Activated CD4-positive, alpha-beta T cell treated with anti-CD3 and anti-CD28 coated beads, Interleukin-2, amount 50 U/mL, for 24 hours (primary cell): ENCODE measurements around the gene TMTC2.

Experiments used
- DNase-seq, 2 donors: peaks; one replicate each; pipeline ENCODE4 v3.0.0-alpha.2; 2020; ENCODE audit warnings: low read depth in 1 of 2, low spot score in 1 of 2

The TMTC2 gene

DNA sequence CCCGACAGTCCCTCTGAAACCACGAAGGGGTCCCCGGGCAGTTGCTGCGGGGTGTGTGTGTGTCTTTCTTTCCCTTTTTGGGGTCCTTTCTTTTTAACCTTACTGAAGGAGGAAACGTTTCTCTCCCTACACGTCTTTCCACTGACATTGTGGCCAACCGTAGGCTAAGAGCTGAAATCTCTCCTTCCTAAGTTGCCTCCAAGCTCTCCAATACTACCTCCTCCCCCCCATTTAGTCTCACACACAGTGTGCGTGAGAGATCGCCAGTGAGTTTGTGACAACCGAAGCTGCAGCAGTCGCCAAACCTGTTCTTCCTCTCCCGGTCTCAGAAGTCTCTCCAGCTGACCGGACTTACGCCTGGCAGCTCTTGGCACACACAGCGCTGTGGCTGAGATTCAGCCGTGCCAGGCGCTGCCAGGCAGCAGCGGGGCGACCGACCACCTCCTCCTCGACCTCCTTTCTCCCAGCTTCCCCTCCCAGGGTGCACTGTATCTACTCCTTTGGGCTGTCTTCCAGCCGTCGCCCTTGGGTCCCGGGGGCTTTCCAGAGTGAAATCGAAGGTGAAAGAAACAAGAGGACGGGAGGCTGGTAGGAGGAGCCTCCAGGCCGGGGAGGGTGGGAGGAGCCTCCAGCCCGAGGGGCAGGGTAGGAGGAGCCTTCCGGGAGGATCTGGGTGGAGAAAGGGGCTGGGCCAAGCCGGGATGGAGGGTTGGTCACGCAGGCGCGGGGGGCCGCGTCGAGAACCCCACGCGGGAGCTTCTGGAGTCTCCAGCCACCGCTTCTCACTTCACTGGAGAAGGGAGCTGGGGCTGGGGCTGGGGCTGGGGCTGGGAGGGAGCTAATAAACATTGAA, at the start of gene TMTC2:
Gene TMTC2, plus strand, starts transcription at position 739 of the 853 bp plus-strand sequence.
- peak; percentile 85 to 91 for DNase-seq

DNA sequence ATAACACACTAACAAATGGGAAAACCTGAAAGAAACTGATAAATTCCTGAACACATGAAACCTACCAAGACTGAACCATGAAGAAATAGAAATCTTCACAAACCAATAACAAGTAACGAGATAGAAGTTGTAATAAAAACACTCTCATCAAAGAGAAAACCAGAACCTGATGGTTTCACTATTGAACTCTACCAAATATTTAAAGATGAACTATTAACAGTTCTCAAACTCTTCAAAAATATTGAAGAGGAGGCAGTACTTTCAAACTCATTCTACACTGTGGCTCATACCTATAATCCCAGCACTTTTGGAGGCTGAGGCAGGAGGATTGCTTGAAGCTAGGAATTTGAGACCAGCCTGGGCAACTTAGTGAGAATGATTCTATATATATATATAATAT, 48.4 kb upstream of the TMTC2 start:
- no peak for DNase-seq

GRCh38 chr12:82644896-82645295, 41.8 kb upstream of the TMTC2 start:
- DNase-seq, result no peak

DNA sequence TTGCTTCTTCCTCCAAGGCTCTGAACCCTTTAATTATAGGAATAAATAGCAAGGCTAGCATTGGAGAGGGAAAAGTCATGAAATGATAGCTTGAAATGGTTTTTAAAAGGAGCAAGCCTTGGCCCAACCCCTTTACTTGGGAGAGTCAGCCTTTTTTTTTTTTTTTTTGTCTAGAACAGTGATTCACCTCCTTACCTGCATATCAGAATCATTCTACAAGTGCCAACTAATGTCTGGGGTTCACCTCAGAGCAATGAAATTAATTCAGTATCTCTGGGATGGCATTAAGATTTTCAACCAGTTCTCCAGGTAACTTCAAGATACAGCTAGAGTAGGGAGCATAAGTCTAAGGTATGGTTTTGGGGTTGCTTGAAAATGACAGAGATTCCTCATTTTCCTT, 41.3 kb upstream of the TMTC2 start:
- no peak for DNase-seq

GRCh38 chr12:82647853-82648252, 38.9 kb upstream of the TMTC2 start:
- no peak for DNase-seq

GRCh38 chr12:82648259-82648909, 38.3 kb upstream of the TMTC2 start:
- no peak for DNase-seq

DNA sequence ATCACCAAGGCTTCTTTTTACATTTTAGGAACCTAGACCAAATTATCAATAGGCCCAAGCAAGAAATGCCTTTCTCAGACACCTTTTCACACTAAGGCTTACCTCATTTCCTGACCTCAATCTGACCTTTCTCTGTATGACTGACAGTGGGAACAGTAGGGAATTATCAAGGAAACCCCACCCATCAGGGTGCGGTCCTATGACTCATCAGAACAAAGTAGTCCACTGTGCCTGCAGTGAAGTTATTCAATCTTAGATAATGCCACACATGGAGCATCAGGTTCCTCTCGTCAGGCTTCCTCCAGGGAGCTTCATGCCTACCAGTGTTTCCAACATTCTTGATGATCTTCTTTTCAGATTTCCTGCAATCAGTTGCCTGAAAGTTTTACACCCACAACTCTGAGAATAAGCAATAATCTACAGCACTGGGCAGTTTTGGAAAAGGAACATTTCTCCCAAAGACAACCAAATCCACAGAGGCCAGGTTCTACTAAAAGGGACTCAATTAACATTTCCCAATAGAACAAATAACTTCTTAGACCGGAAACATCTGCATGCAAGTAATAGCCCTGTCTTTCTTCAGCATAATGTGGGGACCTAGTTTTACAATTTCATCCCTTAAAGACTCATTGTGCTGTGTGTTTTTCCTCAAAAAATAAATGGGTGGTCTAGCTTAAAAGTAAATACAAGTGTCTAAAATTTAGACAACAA, 35.9 kb upstream of the TMTC2 start:
- no peak for DNase-seq

DNA sequence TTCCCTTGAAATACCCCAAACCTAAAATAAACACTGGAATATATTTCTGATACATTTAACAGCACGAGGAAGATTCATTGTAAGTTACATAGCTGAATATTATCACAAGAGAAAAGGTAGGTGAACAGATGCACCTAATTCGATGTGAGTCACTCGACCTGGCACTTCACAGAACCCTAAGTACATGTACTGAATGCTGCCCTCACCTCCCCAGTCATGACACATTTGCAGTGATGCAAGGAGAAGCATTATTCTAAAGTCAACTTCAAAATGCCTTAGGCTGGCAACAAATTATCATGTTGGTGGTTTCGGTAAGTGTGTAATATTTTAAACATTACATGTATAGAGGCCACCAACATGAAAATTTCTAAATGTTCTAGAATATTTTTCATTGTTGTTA, 35.2 kb upstream of the TMTC2 start:
- no peak for DNase-seq

DNA sequence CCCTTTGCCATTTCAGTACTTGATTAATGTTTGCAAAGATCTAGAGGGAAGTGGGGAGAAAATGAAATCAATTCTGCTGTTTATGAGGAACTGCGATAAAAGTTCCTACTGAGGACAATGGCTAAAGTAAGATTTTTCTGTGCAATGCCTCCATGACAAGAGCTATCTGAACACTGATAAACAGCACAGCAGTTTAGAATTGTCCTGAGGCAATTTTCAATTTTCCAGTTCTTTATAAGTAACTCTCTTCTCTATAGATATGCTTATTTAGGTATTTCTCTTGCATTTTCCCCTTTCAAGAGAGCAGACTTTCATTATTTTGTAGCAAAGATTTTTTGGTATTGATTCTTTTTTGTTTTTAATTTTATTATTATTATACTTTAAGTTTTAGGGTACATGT, 34.6 kb upstream of the TMTC2 start:
- no peak for DNase-seq

GRCh38 chr12:82655751-82656150, 31.0 kb upstream of the TMTC2 start:
- no peak for DNase-seq

DNA sequence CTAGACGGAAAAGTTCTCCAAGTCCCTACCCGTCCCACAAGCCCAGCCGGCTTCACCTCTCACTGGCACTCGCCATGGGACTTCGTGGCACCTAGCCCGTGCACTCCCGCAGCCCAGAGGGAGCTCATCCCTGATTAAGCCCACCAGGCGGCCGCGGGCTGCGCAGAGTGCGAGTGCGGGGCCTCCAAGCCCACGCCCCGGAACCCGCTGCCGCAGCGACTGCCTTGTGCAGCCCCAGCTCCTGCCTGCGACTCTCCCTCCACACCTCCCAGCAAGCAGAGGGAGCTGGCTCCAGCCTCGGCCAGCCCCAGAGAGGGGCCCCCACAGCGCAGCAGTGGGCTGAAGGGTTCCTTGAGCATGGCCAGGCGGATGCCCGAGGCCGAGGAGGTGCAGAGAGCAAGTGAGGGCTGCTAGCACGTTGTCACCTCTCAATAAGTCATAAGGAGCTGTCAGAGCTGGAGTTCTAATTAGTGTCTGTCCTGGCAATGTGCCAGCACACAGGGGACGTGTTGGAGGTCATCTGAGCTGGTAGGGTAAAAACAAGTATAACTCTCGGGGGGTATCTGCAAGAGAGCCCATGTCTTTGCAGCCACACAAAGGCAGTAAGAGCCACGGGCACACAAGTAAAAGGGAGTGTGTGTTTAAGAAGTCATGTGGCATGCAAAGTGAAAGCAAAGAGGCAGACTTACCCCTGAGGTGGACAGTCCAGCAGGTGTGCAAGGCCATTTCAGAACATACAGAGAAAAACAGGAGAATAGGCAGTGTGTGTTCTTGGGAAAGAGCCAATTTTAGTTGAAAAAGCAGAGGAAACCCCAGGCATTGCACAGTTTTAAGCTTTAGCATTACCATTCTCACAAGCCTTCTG, 27.1 kb upstream of the TMTC2 start:
- no peak for DNase-seq

- DNase-seq, result no peak
Observed at GRCh38 chr12:82660541-82661325, 26.0 kb upstream of the TMTC2 start.

GRCh38 chr12:82663893-82664292, 22.8 kb upstream of the TMTC2 start:
- no peak for DNase-seq

DNA sequence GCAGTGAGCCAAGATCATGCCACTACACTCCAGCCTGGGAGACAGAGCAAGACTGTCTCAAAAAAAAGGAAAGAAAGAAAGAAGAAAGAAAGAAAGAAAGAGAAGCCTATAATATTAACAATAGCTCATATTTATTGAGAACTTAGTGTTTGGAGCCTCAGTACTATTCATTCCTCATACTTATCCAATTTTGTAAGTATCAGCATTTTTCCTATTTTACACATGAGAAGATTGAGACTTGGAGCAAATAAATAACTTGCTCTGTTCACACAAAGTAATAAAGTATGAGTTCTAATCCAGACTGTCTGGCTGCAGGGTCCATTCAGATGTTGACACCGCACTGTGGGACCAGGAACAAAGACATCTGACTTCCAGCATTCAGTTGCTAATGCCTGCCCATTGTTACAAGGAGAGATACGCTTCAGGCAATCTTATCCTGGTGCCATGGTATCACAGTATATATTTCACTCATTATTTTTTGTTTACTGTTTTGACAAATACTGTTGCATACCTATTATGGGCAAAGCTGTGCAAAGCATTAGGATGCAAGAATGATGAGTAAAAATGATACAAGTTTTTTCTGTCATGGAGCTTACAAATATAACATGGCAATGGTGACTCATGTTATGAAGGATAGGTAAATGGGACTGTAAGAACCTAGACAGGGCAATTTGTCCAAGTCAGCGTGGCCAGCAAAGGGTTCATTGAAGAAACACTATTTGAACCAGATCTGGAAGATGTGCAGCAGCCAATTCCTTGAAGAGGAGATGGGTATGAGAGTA, 21.4 kb upstream of the TMTC2 start:
- DNase-seq, result no peak

DNA sequence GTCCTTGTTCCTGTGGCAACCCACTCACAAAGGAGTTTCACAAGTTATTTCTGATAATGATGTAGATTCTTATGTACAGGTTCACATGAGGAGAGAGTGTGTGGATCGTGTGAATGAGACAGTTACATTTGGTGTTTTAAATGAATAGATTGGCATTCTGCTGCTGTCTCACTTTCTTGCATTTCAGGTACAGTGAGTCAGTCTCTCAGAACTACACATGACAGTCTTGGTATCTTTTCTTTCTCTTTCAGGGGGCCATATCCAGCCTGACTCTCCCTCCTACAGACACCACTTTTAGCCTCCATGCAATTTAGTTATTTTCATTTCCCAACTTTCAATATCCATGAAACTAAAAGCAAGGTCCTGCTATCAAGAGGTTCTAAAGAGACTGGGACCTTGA, 19.9 kb upstream of the TMTC2 start:
- DNase-seq, result no peak

DNA sequence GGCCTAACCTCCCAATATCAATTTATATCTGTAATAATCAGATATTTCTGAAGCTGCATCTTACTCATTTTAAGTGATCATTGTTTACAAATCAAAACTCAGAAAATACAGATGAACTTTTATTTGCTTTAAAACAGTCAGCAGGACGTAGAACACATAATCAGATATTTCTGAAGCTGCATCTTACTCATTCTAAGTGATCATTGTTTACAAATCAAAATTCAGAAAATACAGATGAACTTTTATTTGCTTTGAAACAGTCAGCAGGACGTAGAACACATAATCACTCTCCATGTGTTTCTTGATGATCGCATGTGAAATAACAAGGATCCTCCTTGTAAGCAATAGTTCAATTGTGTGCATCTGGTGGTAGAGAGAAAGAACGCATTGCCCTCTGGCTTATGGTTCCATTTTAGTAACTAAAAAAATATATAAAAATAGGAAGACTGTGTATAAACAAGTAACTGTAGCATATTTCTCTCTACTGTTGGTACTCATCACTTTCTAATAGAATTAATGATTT, 15.0 kb upstream of the TMTC2 start:
- no peak for DNase-seq

DNA sequence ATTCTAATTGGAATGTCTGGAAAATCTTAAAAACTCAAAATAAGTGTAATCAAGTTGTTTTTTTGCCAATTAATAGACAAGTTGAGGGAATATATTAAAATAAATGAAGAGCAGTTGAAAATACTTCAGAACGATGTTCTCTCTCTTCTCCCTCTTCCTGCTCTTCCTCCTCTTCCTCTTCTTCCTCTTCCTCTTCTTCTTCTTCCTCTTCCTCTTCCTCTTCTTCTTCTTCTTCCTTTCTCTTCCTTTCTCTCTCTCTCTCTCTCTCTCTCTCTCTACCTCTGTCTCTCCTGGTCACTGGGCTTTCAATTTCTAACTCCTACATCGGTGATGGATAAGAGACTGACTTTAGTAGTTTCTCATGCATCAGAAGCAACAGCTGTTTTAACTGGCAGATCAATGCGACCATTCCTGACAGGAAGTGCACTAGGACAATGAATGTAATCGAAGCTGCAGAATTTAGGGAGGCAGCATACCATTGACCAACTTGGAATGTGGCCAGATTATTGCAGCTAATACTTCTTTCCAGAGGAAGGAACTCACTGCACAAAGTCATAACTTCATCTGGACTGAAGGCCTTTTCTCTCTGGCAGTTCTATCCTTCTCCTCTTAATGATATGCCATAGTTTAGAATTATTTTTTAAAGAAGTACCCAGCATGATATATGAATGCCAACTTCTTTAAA, 13.8 kb upstream of the TMTC2 start:
- no peak for DNase-seq

DNA sequence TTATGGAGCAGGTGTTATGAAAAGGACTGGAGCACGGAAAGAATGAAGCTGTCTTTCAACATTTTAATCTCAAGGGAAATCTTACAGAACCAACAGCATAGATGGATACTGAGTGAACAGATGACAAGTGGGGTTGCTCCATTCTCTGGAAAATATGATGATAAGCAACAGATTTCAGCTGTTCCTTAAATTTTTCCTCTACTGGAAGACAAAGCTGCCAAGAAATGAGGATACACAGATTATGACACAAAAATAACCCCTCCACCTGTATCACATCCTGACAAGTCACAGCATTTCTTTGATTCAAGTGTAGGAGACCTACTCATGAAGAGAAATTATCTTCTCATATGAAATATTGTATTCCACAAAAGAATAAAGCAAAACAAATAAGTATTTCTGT, 13.0 kb upstream of the TMTC2 start:
- DNase-seq, result no peak

- no peak for DNase-seq
Observed at GRCh38 chr12:82675246-82675645, 11.5 kb upstream of the TMTC2 start.
